GM23338 (cell line): Measurements from ENCODE around the gene WWOX. TPM values are rescaled to one million over a fixed set of nuclear protein-coding genes. Genes with fewer than 3 reads are reported as not detected.

Experiments
- ATAC-seq: fragments of 200-7000 bp; cut with Tn5 transposase; 3 replicates; pipeline ENCODE4 v1.9.1; 2020
- DNase-seq: peaks from one replicate; pipeline ENCODE4 v3.0.0-alpha.2; 2015; ENCODE audit warnings: low spot score
- H2AFZ ChIP-seq: fragments of 200-600 bp; sonication (generic); 2 replicates; pipeline ENCODE4 v1.8.0; 2016; ENCODE audit warnings: antibody characterized with exemption, mild to moderate bottlenecking, moderate library complexity
- H3F3A ChIP-seq: fragments of 200-600 bp; sonication (generic); replicated peaks from 2 replicates; pipeline ENCODE4 v1.8.0; 2017; ENCODE audit warnings: antibody characterized with exemption, mixed run types, low read depth
- H3K27ac ChIP-seq: fragments of 200-600 bp; sonication (generic); 2 replicates; pipeline ENCODE4 v1.6.1; 2016; ENCODE audit warnings: low read depth
- H3K27me3 ChIP-seq: fragments of 200-600 bp; sonication (generic); 2 replicates; pipeline ENCODE4 v1.8.0; 2016; ENCODE audit warnings: mild to moderate bottlenecking, mixed run types, moderate library complexity; ENCODE audit not compliant: insufficient read depth
- H3K36me3 ChIP-seq: fragments of 200-600 bp; sonication (generic); 2 replicates; pipeline ENCODE4 v1.8.0; 2016; ENCODE audit warnings: mild to moderate bottlenecking; ENCODE audit not compliant: insufficient read depth
- H3K4me1 ChIP-seq: fragments of 200-600 bp; sonication (generic); 2 replicates; pipeline ENCODE4 v1.8.0; 2016; ENCODE audit warnings: mild to moderate bottlenecking, moderate library complexity; ENCODE audit not compliant: insufficient read depth
- H3K4me2 ChIP-seq: fragments of 200-600 bp; sonication (generic); 2 replicates; pipeline ENCODE4 v1.7.1; 2017; ENCODE audit warnings: mixed run types
- H3K4me3 ChIP-seq: fragments of 200-600 bp; sonication (generic); 2 replicates; pipeline ENCODE4 v1.6.1; 2016; ENCODE audit warnings: mixed run types
- H3K79me2 ChIP-seq: fragments of 200-600 bp; sonication (generic); replicated peaks from 2 replicates; pipeline ENCODE4 v1.8.0; 2017; ENCODE audit warnings: mild to moderate bottlenecking; ENCODE audit not compliant: insufficient read depth
- H3K9me2 ChIP-seq: fragments of 200-600 bp; sonication (generic); 2 replicates; pipeline ENCODE4 v1.8.0; 2017; ENCODE audit not compliant: insufficient read depth
- H4K20me1 ChIP-seq: fragments of 200-600 bp; sonication (generic); replicated peaks from 2 replicates; pipeline ENCODE4 v1.8.0; 2017; ENCODE audit warnings: mild to moderate bottlenecking; ENCODE audit not compliant: insufficient read depth
- H3K27ac Mint-ChIP-seq: 2 replicates; pipeline ENCODE4 v1.8.0; 2020; ENCODE audit warnings: inconsistent platforms, mild to moderate bottlenecking, moderate library complexity, mixed read lengths
- H3K27me3 Mint-ChIP-seq: 3 replicates; pipeline ENCODE4 v1.8.0; 2022; ENCODE audit warnings: low read depth, mild to moderate bottlenecking, moderate library complexity, mixed read lengths, inconsistent platforms; ENCODE audit not compliant: insufficient read depth, poor library complexity
- H3K36me3 Mint-ChIP-seq: 3 replicates; pipeline ENCODE4 v1.8.0; 2021; ENCODE audit warnings: low read depth, mild to moderate bottlenecking, inconsistent platforms, moderate library complexity, mixed read lengths
- H3K4me1 Mint-ChIP-seq: 3 replicates; pipeline ENCODE4 v1.8.0; 2020; ENCODE audit warnings: mild to moderate bottlenecking, inconsistent platforms, mixed read lengths
- H3K4me3 Mint-ChIP-seq: 3 replicates; pipeline ENCODE4 v1.8.0; 2021; ENCODE audit warnings: moderate library complexity, mild to moderate bottlenecking, inconsistent platforms, mixed read lengths
- H3K9me3 Mint-ChIP-seq: 3 replicates; pipeline ENCODE4 v1.8.0; 2020; ENCODE audit warnings: moderate library complexity, mild to moderate bottlenecking, inconsistent platforms, mixed read lengths
- CREB1 ChIP-seq: fragments of 250-450 bp; sonication (Bioruptor Pico); IDR thresholded peaks from 2 replicates; pipeline ENCODE4 v1.5.0; 2020; ENCODE audit warnings: low read depth, mild to moderate bottlenecking, moderate library complexity
- CTCF ChIP-seq, 2 experiments: fragments of 200-600 bp in 1 of 2; sonication (generic) in 1 of 2; conservative IDR thresholded peaks; 2 replicates each; pipeline versions ENCODE4 v1.5.1 to v1.6.1; 2016 to 2017; ENCODE audit warnings: antibody characterized with exemption in 2 of 2, low read depth in 2 of 2, mild to moderate bottlenecking in 2 of 2, moderate library complexity in 1 of 2
- ETS1 ChIP-seq: IDR thresholded peaks from 2 replicates; pipeline ENCODE4 v1.6.1; 2016; ENCODE audit warnings: antibody characterized with exemption
- EZH2 ChIP-seq: fragments of 200-600 bp; sonication (generic); IDR thresholded peaks from one replicate; pipeline ENCODE4 v1.8.0; 2017; ENCODE audit warnings: antibody characterized with exemption, mild to moderate bottlenecking, low read depth; ENCODE audit not compliant: unreplicated experiment
- JUNB ChIP-seq: IDR thresholded peaks from one replicate; pipeline ENCODE4 v1.6.1; 2016; ENCODE audit warnings: antibody characterized with exemption; ENCODE audit not compliant: unreplicated experiment
- NANOG ChIP-seq: IDR thresholded peaks from 2 replicates; pipeline ENCODE4 v1.6.1; 2016; ENCODE audit warnings: antibody characterized with exemption, borderline replicate concordance
- POLR2AphosphoS5 ChIP-seq: IDR thresholded peaks from 2 replicates; pipeline ENCODE4 v1.6.1; 2016; ENCODE audit warnings: antibody characterized with exemption, low read depth
- REST ChIP-seq: IDR thresholded peaks from one replicate; pipeline ENCODE4 v1.6.1; 2018; ENCODE audit warnings: antibody characterized with exemption; ENCODE audit not compliant: unreplicated experiment
- STAT1 ChIP-seq: IDR thresholded peaks from one replicate; pipeline ENCODE4 v1.6.1; 2016; ENCODE audit warnings: antibody characterized with exemption; ENCODE audit not compliant: unreplicated experiment
- ZNF114 ChIP-seq: fragments of 250-450 bp; sonication (Bioruptor Pico); IDR thresholded peaks from 2 replicates; pipeline ENCODE4 v1.5.0; 2020; ENCODE audit warnings: mild to moderate bottlenecking, moderate library complexity
- ZNF331 ChIP-seq: fragments of 250-450 bp; sonication (Bioruptor Pico); IDR thresholded peaks from 2 replicates; pipeline ENCODE4 v1.5.0; 2020; ENCODE audit warnings: low read depth, mild to moderate bottlenecking, moderate library complexity
- ZNF462 ChIP-seq: fragments of 250-450 bp; sonication (Bioruptor Pico); IDR thresholded peaks from 2 replicates; pipeline ENCODE4 v1.5.0; 2020; ENCODE audit warnings: mild to moderate bottlenecking, moderate library complexity
- polyA plus RNA-seq: library from polyadenylated mRNA; unstranded; fragments of >200 nt; fragmentation: Nextera tagmentation; extraction: Ambion mirVana; gene quantifications from 2 replicates; pipeline ENCODE4 v1.2.1, GENCODE V29; 2016
- total RNA-seq: library from RNA; depleted of rRNA; stranded (reverse); fragments of >200 nt; shearing (Covaris generic); gene quantifications from 2 replicates; pipeline ENCODE4 v1.2.3, GENCODE V29; 2014

WWOX gene
- total and polyA plus RNA-seq, 2 experiments from 2014 or later, result 10.0 to 19.3 TPM

- no peak for TF ChIP-seq ZNF114 (CRISPR knock-in tag)
- no peak for TF ChIP-seq ZNF462
These were observed 717.2 kb downstream of the WWOX start (continued) for GRCh38 chr16:78816499-78817195.

GRCh38 chr16:78817200-78817739 lies 717.8 kb downstream of the WWOX start:
- H3K4me3 ChIP-seq, result no peak overlapping the region
- H3K27me3 ChIP-seq, result no peaks in the 10 kb centered on the region
- no peaks in the 10 kb centered on the region for H3F3A ChIP-seq
- no peaks in the 10 kb centered on the region for H3K79me2 ChIP-seq
- Mint-ChIP-seq H3K27ac (no peak overlapping the region), H3K36me3 (no peaks in the 10 kb centered on the region), H3K4me3 (no peak overlapping the region), H3K4me1 (no peaks in the 10 kb centered on the region; the same call in 2 of the 3 replicates), H3K9me3 (no peaks in the 10 kb centered on the region), H3K27me3 (peaks cover 6% of the 10 kb centered on the region)
- no peak overlapping the region for H3K27ac ChIP-seq
- no peaks in the 10 kb centered on the region for H3K9me2 ChIP-seq
- H2AFZ ChIP-seq, result no peak overlapping the region
- ATAC-seq, result no peak
- H3K4me1 ChIP-seq, result 0 out of 2 replicates have a peak, but pooled peaks cover 2% of the 10 kb centered on the region
- no peaks in the 10 kb centered on the region for H3K36me3 ChIP-seq
- no peak for DNase-seq
- H3K4me2 ChIP-seq, result no peak overlapping the region
- H4K20me1 ChIP-seq, result no peaks in the 10 kb centered on the region
- TF ChIP-seq CTCF (conservative IDR thresholded peaks at IDR 0.05; ENCODE audit: low read depth in 2 of 2) (no peak), NANOG (no peak), STAT1 (no peak), EZH2 (no peak), ZNF331 (CRISPR knock-in tag) (no peak), REST (no peak), CREB1 (CRISPR knock-in tag) (no peak), ETS1 (no peak), POLR2AphosphoS5 (no peak), ZNF114 (CRISPR knock-in tag) (no peak), JUNB (no peak)
